ENCODE results near the gene HSPA12B.

The HSPA12B gene

DNA sequence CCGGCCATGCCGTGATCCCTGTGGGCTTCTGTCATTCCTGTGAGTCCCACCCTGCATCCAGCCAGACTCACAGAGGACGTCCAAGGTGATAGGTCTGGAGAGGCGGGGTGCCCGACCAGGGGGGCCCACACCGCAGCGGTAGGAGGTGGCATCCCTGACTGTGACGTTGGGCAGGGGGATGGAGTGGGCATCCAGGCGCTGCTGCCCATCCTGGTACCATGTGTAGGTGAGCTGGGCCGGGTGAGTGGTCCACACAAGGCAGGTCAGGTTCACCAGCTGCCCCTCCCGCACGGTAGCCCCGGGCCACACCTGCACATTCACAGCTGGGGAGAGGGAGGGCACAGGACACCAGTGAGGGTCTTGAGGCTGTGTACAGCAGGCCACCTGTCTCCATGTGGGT lies 39.1 kb upstream of the HSPA12B start:
- H3K9me3 ChIP-seq (ENCODE audit: control insufficient read depth, low read length): no peaks in the 10 kb centered on the region
- no peak overlapping the region for H3K27ac ChIP-seq (ENCODE audit: low read depth, low read length, severe bottlenecking)
- peaks cover 2% of the 10 kb centered on the region for H3K4me1 ChIP-seq (ENCODE audit: control insufficient read depth, insufficient read depth, low read length, poor library complexity, severe bottlenecking)
- H3K4me3 ChIP-seq (ENCODE audit: extremely low read depth, insufficient read depth, low read length, poor library complexity, severe bottlenecking): no peak overlapping the region
- 93 to 95% methylated on average over 2 to 13 of the region's 13 CpGs for WGBS, 2 experiments (ENCODE audit: insufficient coverage in 2 of 2)
- no peaks in the 10 kb centered on the region for H3K36me3 ChIP-seq (ENCODE audit: control insufficient read depth, insufficient read depth, low read length)

DNA sequence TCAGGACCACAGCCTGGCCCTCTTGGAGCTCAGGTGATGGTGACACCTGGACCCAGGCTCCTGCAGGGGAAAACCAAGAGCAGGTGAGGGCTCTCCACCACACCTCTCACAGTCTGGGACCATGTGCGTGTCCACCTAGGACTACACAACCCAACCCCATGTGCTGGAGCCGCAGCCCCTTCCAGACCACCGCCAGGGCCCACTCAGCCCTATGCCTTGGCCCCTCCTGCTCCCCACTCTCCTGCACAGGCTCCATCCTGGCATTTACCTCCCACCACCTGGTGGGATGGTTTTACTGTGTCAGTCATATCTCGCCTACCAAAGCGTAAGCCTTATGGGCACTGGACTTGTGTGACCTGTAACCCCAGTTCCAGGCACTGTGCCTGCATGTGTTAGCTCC lies 37.6 kb upstream of the HSPA12B start:
- Histone ChIP-seq H3K9me3 (ENCODE audit: control insufficient read depth, low read length) (no peaks in the 10 kb centered on the region), H3K4me3 (ENCODE audit: extremely low read depth, insufficient read depth, low read length, poor library complexity, severe bottlenecking) (no peak overlapping the region), H3K27ac (ENCODE audit: low read depth, low read length, severe bottlenecking) (no peak overlapping the region), H3K4me1 (ENCODE audit: control insufficient read depth, insufficient read depth, low read length, poor library complexity, severe bottlenecking) (peaks cover 2% of the 10 kb centered on the region), H3K36me3 (ENCODE audit: control insufficient read depth, insufficient read depth, low read length) (no peaks in the 10 kb centered on the region)
- 93 to 96% methylated on average over 4 to 5 of the region's 5 CpGs for WGBS, 2 experiments (ENCODE audit: insufficient coverage in 2 of 2)

DNA sequence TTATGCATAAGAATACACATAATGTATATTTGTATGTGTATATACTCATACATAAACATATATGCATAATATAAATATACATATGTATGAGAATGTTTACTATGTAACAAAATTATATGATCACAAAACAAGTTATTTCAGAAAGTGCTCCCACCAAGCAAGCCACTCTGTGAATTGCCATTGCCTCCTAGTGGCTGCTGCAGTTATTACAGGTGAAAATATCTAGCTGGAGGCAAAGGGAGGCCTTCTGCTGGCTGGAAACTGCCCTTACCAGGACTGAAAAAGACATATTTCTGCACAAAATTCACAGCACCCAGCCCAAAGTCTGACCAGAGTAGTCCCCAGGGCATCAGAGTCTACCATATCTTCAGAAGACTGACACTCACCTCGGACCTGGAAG lies 36.3 kb upstream of the HSPA12B start:
- Histone ChIP-seq H3K4me3 (ENCODE audit: extremely low read depth, insufficient read depth, low read length, poor library complexity, severe bottlenecking) (no peak overlapping the region), H3K9me3 (ENCODE audit: control insufficient read depth, low read length) (no peaks in the 10 kb centered on the region), H3K4me1 (ENCODE audit: control insufficient read depth, insufficient read depth, low read length, poor library complexity, severe bottlenecking) (peaks cover 2% of the 10 kb centered on the region), H3K27ac (ENCODE audit: low read depth, low read length, severe bottlenecking) (no peak overlapping the region), H3K36me3 (ENCODE audit: control insufficient read depth, insufficient read depth, low read length) (no peaks in the 10 kb centered on the region)
- 100% methylated on average over 1 of the region's 1 CpG; no CpG with 5 or more reads in 1 of the 2 experiments for WGBS, 2 experiments (ENCODE audit: insufficient coverage in 2 of 2)

DNA sequence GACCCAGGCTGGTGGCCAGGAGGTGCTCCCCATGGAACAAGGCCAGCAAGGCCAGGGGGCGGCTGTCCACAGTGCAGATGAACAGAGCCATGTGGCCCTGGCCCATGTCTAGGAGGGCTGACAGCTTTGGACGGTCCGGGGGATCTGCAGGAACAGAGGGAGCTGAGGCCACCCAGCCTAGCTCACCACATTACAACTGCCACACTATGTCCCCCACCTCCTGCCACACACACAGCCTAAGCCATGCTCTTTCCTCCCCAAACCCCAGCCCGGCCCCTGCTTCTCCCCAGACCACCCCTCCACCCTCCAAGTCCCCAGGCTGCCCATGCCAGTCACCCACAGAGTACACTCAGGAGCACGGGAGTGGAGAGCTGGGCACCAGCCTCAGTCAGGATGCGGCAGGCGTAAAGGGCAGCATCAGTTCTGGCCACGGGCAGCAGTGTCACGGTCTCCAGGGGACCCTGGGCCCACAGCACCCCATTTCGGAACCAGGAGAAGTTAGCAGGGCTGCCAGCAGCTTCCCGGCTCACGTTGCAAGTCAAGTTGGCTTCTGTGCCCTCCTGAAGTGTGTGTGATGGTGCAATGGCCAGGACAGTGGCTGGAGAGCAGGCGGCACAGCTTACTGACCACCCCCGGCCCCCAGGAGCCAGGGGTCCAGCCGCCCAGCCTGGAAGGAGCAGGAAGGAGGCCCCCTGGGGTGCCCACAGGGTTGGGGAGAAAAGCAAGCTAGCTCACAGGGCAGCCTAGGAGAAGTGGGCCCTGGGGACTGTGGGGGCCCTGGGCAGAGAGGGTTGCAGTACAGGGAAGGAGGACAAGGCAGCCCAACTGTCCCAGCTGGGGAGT lies 35.5 kb upstream of the HSPA12B start:
- Histone ChIP-seq H3K4me1 (ENCODE audit: control insufficient read depth, insufficient read depth, low read length, poor library complexity, severe bottlenecking) (peaks cover 2% of the 10 kb centered on the region), H3K27ac (ENCODE audit: low read depth, low read length, severe bottlenecking) (no peak overlapping the region), H3K36me3 (ENCODE audit: control insufficient read depth, insufficient read depth, low read length) (no peaks in the 10 kb centered on the region), H3K9me3 (ENCODE audit: control insufficient read depth, low read length) (no peaks in the 10 kb centered on the region), H3K4me3 (ENCODE audit: extremely low read depth, insufficient read depth, low read length, poor library complexity, severe bottlenecking) (no peak overlapping the region)
- 93 to 94% methylated on average over 9 to 11 of the region's 15 CpGs for WGBS, 2 experiments (ENCODE audit: insufficient coverage in 2 of 2)

DNA sequence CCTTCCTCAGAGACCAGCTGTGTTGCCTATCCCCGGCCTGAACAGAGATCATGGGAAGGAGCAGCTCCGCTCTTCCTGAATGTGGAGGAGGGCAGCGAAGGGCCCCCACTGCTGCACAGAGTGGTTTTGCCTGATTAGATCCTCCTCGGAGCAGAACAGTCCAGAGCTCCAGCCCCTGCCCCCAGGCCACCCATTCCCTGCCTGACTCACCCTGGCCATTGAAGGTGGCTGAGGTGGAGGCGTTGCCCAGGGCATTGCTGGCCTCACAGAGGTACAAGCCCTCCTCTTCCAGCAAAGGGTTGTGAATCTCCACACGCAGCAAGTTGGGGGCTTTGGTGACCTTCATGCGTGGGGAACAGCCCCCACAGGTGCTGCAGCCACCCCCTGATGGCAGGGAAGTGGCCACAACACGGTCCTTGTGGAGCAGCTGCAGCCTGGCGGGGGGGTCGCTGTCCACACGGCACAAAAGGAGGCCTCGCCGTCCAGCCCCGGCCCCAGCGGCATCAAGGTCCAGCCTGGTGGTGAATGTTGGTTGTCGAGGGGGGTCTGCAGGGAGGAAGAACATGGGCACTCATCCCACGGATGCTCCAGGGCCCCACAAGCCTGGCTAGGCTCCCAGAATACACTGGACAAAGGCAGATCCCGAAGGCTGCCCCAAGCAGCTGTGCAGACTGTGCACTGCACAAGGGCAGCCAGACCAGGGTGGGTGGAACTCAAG lies 34.7 kb upstream of the HSPA12B start:
- peaks cover 2% of the 10 kb centered on the region for H3K4me1 ChIP-seq (ENCODE audit: control insufficient read depth, insufficient read depth, low read length, poor library complexity, severe bottlenecking)
- H3K27ac ChIP-seq (ENCODE audit: low read depth, low read length, severe bottlenecking): no peak overlapping the region
- no peaks in the 10 kb centered on the region for H3K36me3 ChIP-seq (ENCODE audit: control insufficient read depth, insufficient read depth, low read length)
- no peaks in the 10 kb centered on the region for H3K9me3 ChIP-seq (ENCODE audit: control insufficient read depth, low read length)
- 81 to 88% methylated on average over 10 to 18 of the region's 18 CpGs for WGBS, 2 experiments (ENCODE audit: insufficient coverage in 2 of 2)
- no peak overlapping the region for H3K4me3 ChIP-seq (ENCODE audit: extremely low read depth, insufficient read depth, low read length, poor library complexity, severe bottlenecking)

DNA sequence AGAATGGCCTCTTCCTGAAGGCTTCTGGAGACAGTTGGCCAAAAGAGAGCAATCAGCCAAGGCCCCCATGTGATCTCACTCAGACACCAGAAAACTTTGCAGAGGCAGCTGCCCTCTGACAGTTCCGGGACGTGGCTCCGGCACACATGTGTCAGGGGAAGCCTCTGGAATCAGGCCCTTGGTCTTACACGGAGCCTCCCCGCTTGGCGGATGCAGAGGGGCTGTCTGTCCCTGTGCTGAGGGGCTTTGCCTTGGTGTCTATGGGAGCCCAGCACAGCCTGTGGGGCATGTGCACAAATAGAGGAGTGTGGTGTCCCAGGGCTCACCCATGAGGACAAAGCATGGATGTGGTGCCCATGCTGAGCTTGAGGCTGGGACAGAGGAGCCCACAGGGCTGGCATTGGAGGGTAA lies 33.9 kb upstream of the HSPA12B start:
- peaks cover 2% of the 10 kb centered on the region for H3K4me1 ChIP-seq (ENCODE audit: control insufficient read depth, insufficient read depth, low read length, poor library complexity, severe bottlenecking)
- no peak overlapping the region for H3K27ac ChIP-seq (ENCODE audit: low read depth, low read length, severe bottlenecking)
- H3K9me3 ChIP-seq (ENCODE audit: control insufficient read depth, low read length): no peaks in the 10 kb centered on the region
- no peaks in the 10 kb centered on the region for H3K36me3 ChIP-seq (ENCODE audit: control insufficient read depth, insufficient read depth, low read length)
- no peak overlapping the region for H3K4me3 ChIP-seq (ENCODE audit: extremely low read depth, insufficient read depth, low read length, poor library complexity, severe bottlenecking)
- WGBS, 2 experiments (ENCODE audit: insufficient coverage in 2 of 2): 89 to 96% methylated on average over 6 of the region's 6 CpGs

DNA sequence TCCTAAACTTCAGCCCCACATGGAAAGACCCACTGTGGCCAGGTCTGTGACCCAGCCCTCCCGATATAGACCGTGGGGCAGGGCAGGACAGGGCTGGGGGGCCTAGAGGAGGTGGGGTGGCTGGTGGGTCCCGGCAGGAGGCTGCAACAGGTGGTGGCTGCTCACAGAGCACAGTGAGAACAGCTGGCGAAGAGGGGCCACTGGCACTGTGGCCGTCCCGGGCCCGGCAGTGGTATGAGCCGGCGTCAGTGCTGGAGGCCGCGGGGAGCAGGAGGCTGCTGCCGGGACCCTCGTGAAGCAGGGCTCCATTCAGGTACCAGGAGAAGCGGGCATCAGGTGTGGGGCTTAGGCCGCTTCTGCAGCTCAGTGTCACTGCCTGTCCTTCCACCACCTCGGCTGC lies 33.4 kb upstream of the HSPA12B start:
- WGBS, 2 experiments (ENCODE audit: insufficient coverage in 2 of 2): 83% methylated on average over 15 of the region's 16 CpGs

DNA sequence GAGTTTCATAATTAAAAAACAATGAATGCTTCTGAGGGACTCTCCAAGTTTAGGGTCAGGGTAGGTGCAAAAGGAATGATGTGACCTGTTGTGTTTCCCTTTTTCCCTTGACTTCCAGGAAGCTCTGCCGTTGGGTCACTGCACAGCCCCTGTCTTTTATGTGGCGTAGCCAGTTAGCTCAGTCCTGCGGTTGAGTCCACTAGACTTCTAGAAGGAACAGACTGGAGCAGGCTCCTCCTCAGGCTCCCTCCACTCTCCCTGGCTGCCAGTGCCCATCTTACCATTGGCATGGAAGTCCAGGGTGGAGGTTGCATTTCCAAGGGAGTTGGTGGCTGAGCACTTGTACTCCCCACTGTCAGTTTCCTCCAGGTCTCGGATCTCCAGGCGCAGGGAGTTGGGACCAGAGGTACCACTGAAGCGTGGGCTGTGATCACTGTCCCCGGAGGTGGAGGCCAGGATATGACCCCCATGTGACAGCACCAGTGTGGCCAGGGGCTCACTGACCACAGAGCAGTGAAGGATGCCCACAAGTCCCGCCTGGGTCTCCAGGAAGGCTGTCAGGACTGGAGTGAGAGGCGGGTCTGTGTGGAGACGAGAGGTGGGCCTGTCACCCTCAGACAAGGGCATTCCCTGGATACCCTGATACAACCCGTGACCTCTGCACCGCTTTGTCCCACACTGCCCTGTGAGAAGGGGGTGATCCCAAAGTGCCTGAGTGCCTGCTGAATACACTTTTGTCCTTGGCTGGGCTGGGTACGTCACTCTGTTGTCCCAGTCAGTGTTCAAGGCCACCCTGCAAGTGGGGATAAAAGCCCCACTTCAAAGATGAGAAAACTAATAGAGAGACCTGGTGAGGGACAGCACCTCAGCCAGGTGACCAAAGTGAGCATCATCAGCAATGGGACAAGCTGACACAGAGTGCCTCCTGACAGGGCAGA lies 31.2 kb upstream of the HSPA12B start:
- H3K4me1 ChIP-seq (ENCODE audit: control insufficient read depth, insufficient read depth, low read length, poor library complexity, severe bottlenecking): peaks cover 2% of the 10 kb centered on the region
- no peak overlapping the region for H3K27ac ChIP-seq (ENCODE audit: low read depth, low read length, severe bottlenecking)
- no peak overlapping the region for H3K4me3 ChIP-seq (ENCODE audit: extremely low read depth, insufficient read depth, low read length, poor library complexity, severe bottlenecking)
- no peaks in the 10 kb centered on the region for H3K9me3 ChIP-seq (ENCODE audit: control insufficient read depth, low read length)
- no peaks in the 10 kb centered on the region for H3K36me3 ChIP-seq (ENCODE audit: control insufficient read depth, insufficient read depth, low read length)
- 84 to 95% methylated on average over 11 to 12 of the region's 13 CpGs for WGBS, 2 experiments (ENCODE audit: insufficient coverage in 2 of 2)

More for the DNA sequence above, 33.4 kb upstream of the HSPA12B start:
- H3K27ac ChIP-seq (ENCODE audit: low read depth, low read length, severe bottlenecking): no peak overlapping the region
- H3K36me3 ChIP-seq (ENCODE audit: control insufficient read depth, insufficient read depth, low read length): no peaks in the 10 kb centered on the region
- peaks cover 2% of the 10 kb centered on the region for H3K4me1 ChIP-seq (ENCODE audit: control insufficient read depth, insufficient read depth, low read length, poor library complexity, severe bottlenecking)
- no peaks in the 10 kb centered on the region for H3K9me3 ChIP-seq (ENCODE audit: control insufficient read depth, low read length)
- no peak overlapping the region for H3K4me3 ChIP-seq (ENCODE audit: extremely low read depth, insufficient read depth, low read length, poor library complexity, severe bottlenecking)

DNA sequence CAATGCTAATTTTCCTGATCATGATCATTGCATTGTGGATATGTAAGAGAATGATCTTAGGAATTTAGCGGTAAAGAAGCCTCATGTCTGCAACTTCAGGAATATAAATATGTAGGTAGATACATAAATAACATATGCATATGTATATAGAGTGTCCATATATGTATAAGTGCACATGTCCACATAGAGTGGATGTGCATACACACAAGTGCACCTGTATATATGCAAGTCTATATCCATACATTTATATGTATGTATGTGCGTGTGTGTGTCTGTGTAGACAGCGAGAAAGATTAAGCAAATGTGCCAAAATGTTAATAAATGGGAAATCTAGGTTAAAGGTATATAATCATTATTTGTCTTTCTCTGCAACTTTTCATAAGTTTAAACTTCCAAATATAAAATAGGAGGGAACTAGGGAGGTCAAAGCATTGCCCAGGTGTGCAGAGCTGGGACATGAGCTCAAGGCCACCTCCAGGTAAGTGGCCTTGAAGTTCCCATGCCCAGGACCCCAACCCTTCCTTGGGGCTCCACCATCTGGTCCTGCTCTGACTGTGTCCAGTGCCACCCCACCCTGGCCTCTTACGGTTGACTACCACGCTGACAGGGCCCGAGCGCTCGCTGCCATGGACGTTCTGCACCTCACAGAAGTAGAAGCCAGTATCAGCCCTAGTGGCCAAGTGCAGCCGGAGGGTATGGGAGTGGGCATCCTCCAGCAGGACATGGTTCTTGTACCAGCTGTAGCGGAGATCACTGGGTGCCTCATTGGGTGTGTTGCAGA lies 29.7 kb upstream of the HSPA12B start:
- 87 to 95% methylated on average over 6 to 8 of the region's 11 CpGs for WGBS, 2 experiments (ENCODE audit: insufficient coverage in 2 of 2)
- no peak overlapping the region for H3K4me3 ChIP-seq (ENCODE audit: extremely low read depth, insufficient read depth, low read length, poor library complexity, severe bottlenecking)
- no peaks in the 10 kb centered on the region for H3K4me1 ChIP-seq (ENCODE audit: control insufficient read depth, insufficient read depth, low read length, poor library complexity, severe bottlenecking)

DNA sequence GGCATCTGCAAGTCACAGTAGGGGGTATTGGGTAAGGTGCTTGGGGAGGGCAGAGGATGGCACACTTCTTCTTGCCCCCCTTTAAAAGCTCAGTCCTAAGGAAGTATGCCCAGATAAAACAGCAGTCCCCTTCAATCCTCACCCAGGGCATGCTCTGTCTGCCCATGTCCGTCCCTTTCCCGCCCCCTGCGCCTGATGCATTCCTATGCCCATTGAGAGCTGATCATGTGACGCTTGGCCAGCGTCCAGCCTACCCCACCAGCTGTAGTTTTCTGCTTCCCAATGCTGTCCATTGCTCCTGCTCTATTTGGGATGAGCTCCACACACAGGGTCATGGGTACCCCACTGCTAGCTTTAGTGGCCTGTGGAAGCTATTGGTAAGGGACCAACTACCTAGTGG lies 28.4 kb upstream of the HSPA12B start:
- Histone ChIP-seq H3K9me3 (ENCODE audit: control insufficient read depth, low read length) (no peaks in the 10 kb centered on the region), H3K36me3 (ENCODE audit: control insufficient read depth, insufficient read depth, low read length) (no peaks in the 10 kb centered on the region)
- WGBS, 2 experiments (ENCODE audit: insufficient coverage in 2 of 2): 89 to 90% methylated on average over 5 of the region's 5 CpGs

More for the DNA sequence above, 29.7 kb upstream of the HSPA12B start:
- Histone ChIP-seq H3K9me3 (ENCODE audit: control insufficient read depth, low read length) (no peaks in the 10 kb centered on the region), H3K27ac (ENCODE audit: low read depth, low read length, severe bottlenecking) (no peak overlapping the region), H3K36me3 (ENCODE audit: control insufficient read depth, insufficient read depth, low read length) (no peaks in the 10 kb centered on the region)

More for the DNA sequence above, 28.4 kb upstream of the HSPA12B start:
- Histone ChIP-seq H3K4me3 (ENCODE audit: extremely low read depth, insufficient read depth, low read length, poor library complexity, severe bottlenecking) (no peak overlapping the region), H3K4me1 (ENCODE audit: control insufficient read depth, insufficient read depth, low read length, poor library complexity, severe bottlenecking) (no peaks in the 10 kb centered on the region), H3K27ac (ENCODE audit: low read depth, low read length, severe bottlenecking) (no peak overlapping the region)
